GM12873 (cell line): Measurements from ENCODE around the gene ESPN.
A peak's percentile ranks its signal among the peaks of the same experiment; 100 is the strongest.

Experiments
- CTCF ChIP-seq: IDR thresholded peaks from 2 replicates; pipeline ENCODE4 v1.5.1; 2012; ENCODE audit warnings: low read depth, mild to moderate bottlenecking, moderate library complexity, low read length, control low read depth; ENCODE audit not compliant: insufficient read depth; ENCODE audit errors: missing control alignments

ESPN gene

DNA sequence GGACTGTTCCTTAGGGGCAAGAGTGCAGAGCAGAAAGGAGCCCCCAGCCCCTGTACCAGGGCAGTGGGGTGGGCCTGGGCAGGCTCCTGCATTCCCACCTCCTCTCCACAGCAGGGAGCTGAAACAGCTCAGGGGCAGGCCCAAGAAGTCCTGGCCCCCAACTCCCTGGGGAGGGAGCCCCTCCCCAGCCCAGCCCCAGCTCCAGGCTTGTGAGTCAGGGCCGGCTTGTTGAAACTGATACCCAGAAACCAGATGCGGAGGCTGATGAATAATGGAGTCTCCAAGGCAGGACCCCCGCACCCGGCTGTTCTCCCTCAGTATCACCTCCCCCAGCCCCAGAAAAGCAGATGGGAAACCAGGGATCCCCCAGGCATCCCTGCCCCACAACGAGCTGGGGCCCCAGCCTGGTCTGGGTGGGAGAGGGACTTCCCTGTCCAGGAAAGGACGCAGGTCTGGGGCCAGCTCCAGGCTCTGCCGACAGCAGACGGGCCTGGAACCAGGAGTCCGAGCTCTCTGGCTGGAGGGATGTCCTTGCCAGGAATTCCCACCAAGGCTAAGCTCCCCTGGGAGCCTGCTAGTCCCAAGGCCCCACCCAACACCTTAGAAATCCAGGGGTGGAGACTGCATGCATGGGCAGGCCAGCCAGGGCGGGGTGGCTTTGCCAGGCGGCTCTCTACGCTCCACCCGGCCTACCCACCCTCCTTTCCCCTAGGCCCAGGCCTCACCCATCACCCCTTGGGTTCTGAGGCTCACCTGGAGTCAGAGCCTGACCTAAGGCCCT lies 64.2 kb downstream of the ESPN start:
- TF ChIP-seq CTCF, result no peak

- no peak for TF ChIP-seq CTCF
These were observed 64.8 kb downstream of the ESPN start for GRCh38 chr1:6489383-6489765.

- peak; percentile 92 for TF ChIP-seq CTCF
These were observed 65.2 kb downstream of the ESPN start for GRCh38 chr1:6489799-6490180.

DNA sequence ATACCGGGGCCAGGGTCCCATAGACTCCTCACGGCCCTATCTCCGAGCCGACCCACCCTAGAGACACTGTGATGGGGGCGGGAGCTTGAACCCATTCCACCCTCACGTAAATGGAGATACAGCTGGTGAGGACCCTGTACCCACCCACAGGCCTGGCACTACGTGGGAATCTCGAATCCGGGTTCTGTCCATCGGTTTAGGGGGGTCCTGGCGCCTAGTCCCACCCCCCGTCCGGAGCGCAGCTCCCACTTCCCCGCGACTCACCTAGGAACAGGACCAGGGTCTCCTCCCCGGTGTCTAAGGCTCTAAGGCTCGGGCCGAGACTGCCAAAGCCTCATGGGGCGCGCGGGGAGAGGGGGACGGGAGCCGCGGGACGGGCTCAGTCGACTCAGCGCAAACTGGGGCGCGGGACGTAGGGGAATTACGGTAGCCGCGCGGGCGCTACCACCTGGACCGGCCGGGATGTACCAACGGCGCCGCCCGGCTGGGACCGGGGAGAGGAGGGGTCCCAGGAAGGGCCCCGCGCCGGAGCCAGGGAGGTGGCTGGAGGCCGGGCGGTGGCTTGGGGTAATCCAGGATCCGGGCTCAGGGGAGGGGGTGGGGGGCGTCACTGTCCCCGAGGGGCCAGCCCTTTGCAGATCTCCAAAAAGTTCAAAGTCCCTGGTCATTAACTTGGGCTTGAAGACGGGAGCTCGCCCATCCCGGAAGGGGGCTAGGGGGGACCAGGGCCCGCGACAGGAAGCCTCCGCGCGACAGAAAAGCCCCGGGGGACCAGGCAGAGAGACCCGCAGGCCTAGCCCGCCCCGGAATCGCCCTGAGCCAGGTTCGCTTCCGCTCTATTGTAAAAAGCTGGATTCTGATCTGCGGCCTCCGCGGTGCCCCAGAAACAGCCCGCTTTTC lies 65.9 kb downstream of the ESPN start:
- no peak for TF ChIP-seq CTCF

DNA sequence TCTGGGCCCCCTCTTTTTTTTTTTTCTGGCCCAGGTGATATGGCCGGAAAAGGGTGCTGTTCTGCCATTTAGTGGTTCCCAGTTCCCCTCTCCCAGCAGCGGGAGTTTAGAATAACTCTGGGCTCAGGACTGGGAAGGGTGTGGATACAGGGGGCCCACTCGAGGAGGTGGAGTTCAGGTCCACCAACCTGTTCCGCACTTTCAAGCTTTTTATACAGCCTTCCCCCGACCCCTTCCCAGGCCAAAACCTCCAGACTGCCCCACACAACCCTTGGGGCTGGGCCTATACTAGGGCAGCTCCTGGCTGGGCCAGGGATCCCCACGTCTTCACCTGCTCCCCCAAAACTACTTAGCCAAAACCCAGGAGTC lies 66.5 kb downstream of the ESPN start:
- no peak for TF ChIP-seq CTCF

GRCh38 chr1:6491480-6491962 lies 66.9 kb downstream of the ESPN start, which contains the start of gene PLEKHG5:
Gene PLEKHG5 (minus strand): TSS chr1:6491667. CDS start chr1:6477571, 14,096 bp downstream.
- TF ChIP-seq CTCF, result no peak

DNA sequence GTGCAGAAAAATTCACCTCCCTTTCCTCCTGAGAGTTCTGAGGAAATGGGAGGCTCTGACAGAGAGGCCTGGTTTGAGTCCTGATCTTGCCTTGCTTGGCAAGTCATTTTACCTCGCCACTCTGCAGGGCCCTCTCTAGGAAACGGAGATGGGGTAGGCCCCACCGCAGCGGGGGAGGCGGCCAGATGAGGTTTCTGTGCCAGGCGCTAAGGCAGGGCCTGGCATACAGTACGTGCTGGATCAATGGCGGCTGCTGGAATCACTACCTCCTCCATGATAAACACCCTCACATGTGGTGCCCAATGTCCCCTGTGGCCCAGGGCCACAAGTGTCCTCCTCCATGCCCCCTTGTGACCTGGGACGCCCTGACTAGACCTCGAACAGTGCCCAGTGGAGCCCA lies 67.4 kb downstream of the ESPN start:
- no peak for TF ChIP-seq CTCF
